Mammary epithelial cell (primary cell): Measurements from ENCODE around the gene LYZL6.

Experiments
- CTCF ChIP-seq, 2 donors: IDR thresholded peaks in 1 of 2; conservative IDR thresholded peaks in 1 of 2; 2 replicates each; pipeline ENCODE4 v1.5.1; 2011 to 2012; ENCODE audit warnings: inconsistent platforms in 2 of 2, low read length in 2 of 2, mild to moderate bottlenecking in 2 of 2, control low read depth in 1 of 2, low read depth in 1 of 2; ENCODE audit not compliant: insufficient read depth in 1 of 2; ENCODE audit errors: extremely low read depth in 1 of 2
- EZH2 ChIP-seq: IDR thresholded peaks from 2 replicates; pipeline ENCODE4 v1.6.1; 2012; ENCODE audit warnings: low read length, inconsistent platforms, borderline replicate concordance

GRCh38 chr17:35889818-35890773 is 53.4 kb downstream of the LYZL6 start:
- no peak for TF ChIP-seq CTCF (conservative IDR thresholded peaks at IDR 0.05 in 1 of 2, IDR thresholded peaks at IDR 0.05 in 1 of 2; ENCODE audit: extremely low read depth in 1 of 2, insufficient read depth in 1 of 2, low read depth in 1 of 2, low read length in 2 of 2)
- no peak for TF ChIP-seq EZH2
